Measurements from ENCODE around the gene NF2. TPM values are rescaled to one million over a fixed set of nuclear protein-coding genes. Genes with fewer than 3 reads are reported as not detected.
A peak's percentile ranks its signal among the peaks of the same experiment; 100 is the strongest.

The NF2 gene
- total RNA-seq, 3 donors from 2014 or later (not counting 1 experiment from before 2014, with no cell fraction given) = 32.4 to 43.8 (median 39.6) TPM

- no peak for TF ChIP-seq CTCF (IDR thresholded peaks at IDR 0.05)
Observed at GRCh38 chr22:29700900-29701154, 97.4 kb downstream of the NF2 start.

GRCh38 chr22:29701155-29701999, 97.9 kb downstream of the NF2 start:
- 41% methylated on average over 14 of the region's 14 CpGs for WGBS (ENCODE audit: insufficient coverage)
- H3K4me1 Mint-ChIP-seq = peaks cover 0 to 10% of the 10 kb centered on the region in 2 donors
- H3K27ac Mint-ChIP-seq = no peak overlapping the region
- intact Hi-C loops (cut with micrococcal nuclease) = no loop called here
- Histone ChIP-seq H3K36me3 (ENCODE audit: control insufficient read depth, insufficient read depth, low read length) (no peaks in the 10 kb centered on the region), H3K4me3 (ENCODE audit: low read length) (no peak overlapping the region), H3K27ac (ENCODE audit: low read length) (no peak overlapping the region), H3K9me3 (ENCODE audit: control insufficient read depth, insufficient read depth, low read length) (no peaks in the 10 kb centered on the region), H3K27me3 (ENCODE audit: control insufficient read depth, insufficient read depth, low read length) (no peaks in the 10 kb centered on the region), H3K4me1 (ENCODE audit: control insufficient read depth, insufficient read depth, low read length) (peaks cover 3% of the 10 kb centered on the region)
- peaks cover 0 to 9% of the 10 kb centered on the region in 2 donors for H3K27me3 Mint-ChIP-seq (ENCODE audit: low read depth in 2 of 2)
- H3K36me3 Mint-ChIP-seq = no peaks in the 10 kb centered on the region
- H3K4me3 Mint-ChIP-seq = no peak overlapping the region
- peak in 1 of 2 donors; percentile 42 for DNase-seq
- peak in 2 of 3 donors; percentile 16 to 22 for ATAC-seq
- TF ChIP-seq CTCF (IDR thresholded peaks at IDR 0.05) = no peak
- H3K9me3 Mint-ChIP-seq = no peaks in the 10 kb centered on the region

More at GRCh38 chr22:29700900-29701154, 97.4 kb downstream of the NF2 start:
- Histone ChIP-seq H3K4me3 (ENCODE audit: low read length) (no peak overlapping the region), H3K36me3 (ENCODE audit: control insufficient read depth, insufficient read depth, low read length) (peaks cover 2% of the 10 kb centered on the region), H3K4me1 (ENCODE audit: control insufficient read depth, insufficient read depth, low read length) (peaks cover 3% of the 10 kb centered on the region), H3K27me3 (ENCODE audit: control insufficient read depth, insufficient read depth, low read length) (no peaks in the 10 kb centered on the region), H3K9me3 (ENCODE audit: control insufficient read depth, insufficient read depth, low read length) (no peaks in the 10 kb centered on the region), H3K27ac (ENCODE audit: low read length) (no peak overlapping the region)
- peaks cover 0 to 10% of the 10 kb centered on the region in 2 donors for H3K4me1 Mint-ChIP-seq
- no peak overlapping the region for H3K4me3 Mint-ChIP-seq
- ATAC-seq (no peak), DNase-seq (no peak)
- H3K36me3 Mint-ChIP-seq = no peaks in the 10 kb centered on the region
- H3K27me3 Mint-ChIP-seq (ENCODE audit: low read depth in 2 of 2) = peaks cover 0 to 9% of the 10 kb centered on the region in 2 donors
- intact Hi-C loops (cut with micrococcal nuclease) = no loop called here
- H3K27ac Mint-ChIP-seq = no peak overlapping the region
- no peaks in the 10 kb centered on the region for H3K9me3 Mint-ChIP-seq
- 61% methylated on average over 9 of the region's 9 CpGs for WGBS (ENCODE audit: insufficient coverage)

- H3K27ac Mint-ChIP-seq = no peak overlapping the region
- intact Hi-C loops (cut with micrococcal nuclease) = no loop called here
- no peak overlapping the region for H3K4me3 Mint-ChIP-seq
Observed at GRCh38 chr22:29702000-29702930, 98.8 kb downstream of the NF2 start.

More at GRCh38 chr22:29702000-29702930, 98.8 kb downstream of the NF2 start:
- Mint-ChIP-seq H3K4me1 (peaks cover 0 to 10% of the 10 kb centered on the region in 2 donors), H3K36me3 (no peaks in the 10 kb centered on the region), H3K27me3 (ENCODE audit: low read depth in 2 of 2) (peaks cover 0 to 9% of the 10 kb centered on the region in 2 donors), H3K9me3 (no peaks in the 10 kb centered on the region)
- 77% methylated on average over 14 of the region's 14 CpGs for WGBS (ENCODE audit: insufficient coverage)
- no peak for TF ChIP-seq CTCF (IDR thresholded peaks at IDR 0.05)
- Histone ChIP-seq H3K36me3 (ENCODE audit: control insufficient read depth, insufficient read depth, low read length) (no peaks in the 10 kb centered on the region), H3K9me3 (ENCODE audit: control insufficient read depth, insufficient read depth, low read length) (no peaks in the 10 kb centered on the region), H3K27ac (ENCODE audit: low read length) (no peak overlapping the region), H3K4me1 (ENCODE audit: control insufficient read depth, insufficient read depth, low read length) (peaks cover 3% of the 10 kb centered on the region), H3K27me3 (ENCODE audit: control insufficient read depth, insufficient read depth, low read length) (no peaks in the 10 kb centered on the region), H3K4me3 (ENCODE audit: low read length) (no peak overlapping the region)
- no peak for ATAC-seq
- DNase-seq = no peak

Measured in natural killer cell (primary cell).